Measurements from ENCODE around the gene KRT10. TPM values are rescaled to one million over a fixed set of nuclear protein-coding genes. Genes with fewer than 3 reads are reported as not detected.

KRT10 gene
- total and polyA plus RNA-seq, 4 donors: 1.6 to 52.5 (median 7.1) TPM

GRCh38 chr17:40832840-40833239 is 10.4 kb upstream of the KRT10 start:
- H3K27me3 ChIP-seq (ENCODE audit: control insufficient read depth in 4 of 4, insufficient read depth in 4 of 4, low read length in 3 of 4): no peaks in the 10 kb centered on the region
- TF ChIP-seq FOXA1 (IDR thresholded peaks at IDR 0.05) (no peak), HNF4G (IDR thresholded peaks at IDR 0.05) (no peak), REST (IDR thresholded peaks at IDR 0.05) (no peak), HNF4A (conservative IDR thresholded peaks at IDR 0.05) (no peak), RXRA (IDR thresholded peaks at IDR 0.05) (no peak), SP1 (IDR thresholded peaks at IDR 0.05) (no peak), EGR1 (IDR thresholded peaks at IDR 0.05; ENCODE audit: low read depth in 2 of 2) (no peak), JUND (IDR thresholded peaks at IDR 0.05) (no peak), RAD21 (IDR thresholded peaks at IDR 0.05) (no peak), ATF3 (IDR thresholded peaks at IDR 0.05) (no peak)
- no peaks in the 10 kb centered on the region for H3K4me1 ChIP-seq (ENCODE audit: control insufficient read depth in 4 of 4, insufficient read depth in 4 of 4, low read length in 3 of 4)
- no peak overlapping the region for H3K9ac ChIP-seq (ENCODE audit: low read depth in 1 of 2, low read length in 2 of 2)
- no peak overlapping the region for H3K4me3 ChIP-seq (ENCODE audit: low read depth in 1 of 3, low read length in 3 of 3)
- DNase-seq (ENCODE audit: low spot score): no peak
- H3K9me3 ChIP-seq (ENCODE audit: control insufficient read depth in 4 of 4, low read length in 3 of 4): no peaks in the 10 kb centered on the region
- WGBS: 86% methylated on average over 3 of the region's 3 CpGs
- H3K27ac ChIP-seq (ENCODE audit: low read depth in 1 of 2, low read length in 2 of 2): no peak overlapping the region
- peaks cover 0 to 11% (median 0%) of the 10 kb centered on the region in 4 donors for H3K36me3 ChIP-seq (ENCODE audit: control insufficient read depth in 4 of 4, insufficient read depth in 3 of 4, low read depth in 1 of 4, low read length in 3 of 4)

- Histone ChIP-seq H3K9ac (ENCODE audit: low read depth in 1 of 2, low read length in 2 of 2) (no peak overlapping the region), H3K27me3 (ENCODE audit: control insufficient read depth in 4 of 4, insufficient read depth in 4 of 4, low read length in 3 of 4) (no peaks in the 10 kb centered on the region), H3K4me3 (ENCODE audit: low read depth in 1 of 3, low read length in 3 of 3) (no peak overlapping the region), H3K9me3 (ENCODE audit: control insufficient read depth in 4 of 4, low read length in 3 of 4) (no peaks in the 10 kb centered on the region), H3K4me1 (ENCODE audit: control insufficient read depth in 4 of 4, insufficient read depth in 4 of 4, low read length in 3 of 4) (no peaks in the 10 kb centered on the region), H3K36me3 (ENCODE audit: control insufficient read depth in 4 of 4, insufficient read depth in 3 of 4, low read depth in 1 of 4, low read length in 3 of 4) (peaks cover 0 to 11% (median 0%) of the 10 kb centered on the region in 4 donors), H3K27ac (ENCODE audit: low read depth in 1 of 2, low read length in 2 of 2) (no peak overlapping the region)
- 94% methylated on average over 2 of the region's 2 CpGs for WGBS
- no peak for TF ChIP-seq JUND (IDR thresholded peaks at IDR 0.05)
- no peak for DNase-seq (ENCODE audit: low spot score)
Observed at GRCh38 chr17:40830085-40830776, 7.8 kb upstream of the KRT10 start.

- Histone ChIP-seq H3K4me3 (ENCODE audit: low read depth in 1 of 3, low read length in 3 of 3) (no peak overlapping the region), H3K27ac (ENCODE audit: low read depth in 1 of 2, low read length in 2 of 2) (no peak overlapping the region), H3K9me3 (ENCODE audit: control insufficient read depth in 4 of 4, low read length in 3 of 4) (no peaks in the 10 kb centered on the region), H3K36me3 (ENCODE audit: control insufficient read depth in 4 of 4, insufficient read depth in 3 of 4, low read depth in 1 of 4, low read length in 3 of 4) (no peaks in the 10 kb centered on the region), H3K27me3 (ENCODE audit: control insufficient read depth in 4 of 4, insufficient read depth in 4 of 4, low read length in 3 of 4) (no peaks in the 10 kb centered on the region), H3K9ac (ENCODE audit: low read depth in 1 of 2, low read length in 2 of 2) (no peak overlapping the region), H3K4me1 (ENCODE audit: control insufficient read depth in 4 of 4, insufficient read depth in 4 of 4, low read length in 3 of 4) (no peaks in the 10 kb centered on the region)
- 93% methylated on average over 4 of the region's 4 CpGs for WGBS
- DNase-seq (ENCODE audit: low spot score): no peak
- no peak for TF ChIP-seq HNF4G (IDR thresholded peaks at IDR 0.05)
- no peak for TF ChIP-seq JUND (IDR thresholded peaks at IDR 0.05)
- no peak for TF ChIP-seq NR2F2 (IDR thresholded peaks at IDR 0.05)
- no peak for TF ChIP-seq HNF4A (conservative IDR thresholded peaks at IDR 0.05)
- TF ChIP-seq RAD21 (IDR thresholded peaks at IDR 0.05): no peak
- TF ChIP-seq REST (IDR thresholded peaks at IDR 0.05): no peak
- no peak for TF ChIP-seq SP1 (IDR thresholded peaks at IDR 0.05)
- TF ChIP-seq RXRA (IDR thresholded peaks at IDR 0.05): no peak
- no peak for TF ChIP-seq YY1 (IDR thresholded peaks at IDR 0.05)
- TF ChIP-seq TAF1 (conservative IDR thresholded peaks at IDR 0.05): no peak
- TF ChIP-seq EGR1 (IDR thresholded peaks at IDR 0.05; ENCODE audit: low read depth in 2 of 2): no peak
- TF ChIP-seq CTCF (IDR thresholded peaks at IDR 0.05; ENCODE audit: low read depth, low read length, missing input control): no peak
- no peak for TF ChIP-seq ATF3 (IDR thresholded peaks at IDR 0.05)
Observed at GRCh38 chr17:40828454-40829044, 6.1 kb upstream of the KRT10 start.
